HG03432 (cell line): ENCODE data around the gene ADAMTSL4.

Source experiments
- ATAC-seq: cut with Tn5 transposase; IDR thresholded peaks from one replicate; pipeline ENCODE4 v1.9.1; 2021; ENCODE audit warnings: mild to moderate bottlenecking, moderate library complexity; ENCODE audit not compliant: unreplicated experiment

The ADAMTSL4 gene

DNA sequence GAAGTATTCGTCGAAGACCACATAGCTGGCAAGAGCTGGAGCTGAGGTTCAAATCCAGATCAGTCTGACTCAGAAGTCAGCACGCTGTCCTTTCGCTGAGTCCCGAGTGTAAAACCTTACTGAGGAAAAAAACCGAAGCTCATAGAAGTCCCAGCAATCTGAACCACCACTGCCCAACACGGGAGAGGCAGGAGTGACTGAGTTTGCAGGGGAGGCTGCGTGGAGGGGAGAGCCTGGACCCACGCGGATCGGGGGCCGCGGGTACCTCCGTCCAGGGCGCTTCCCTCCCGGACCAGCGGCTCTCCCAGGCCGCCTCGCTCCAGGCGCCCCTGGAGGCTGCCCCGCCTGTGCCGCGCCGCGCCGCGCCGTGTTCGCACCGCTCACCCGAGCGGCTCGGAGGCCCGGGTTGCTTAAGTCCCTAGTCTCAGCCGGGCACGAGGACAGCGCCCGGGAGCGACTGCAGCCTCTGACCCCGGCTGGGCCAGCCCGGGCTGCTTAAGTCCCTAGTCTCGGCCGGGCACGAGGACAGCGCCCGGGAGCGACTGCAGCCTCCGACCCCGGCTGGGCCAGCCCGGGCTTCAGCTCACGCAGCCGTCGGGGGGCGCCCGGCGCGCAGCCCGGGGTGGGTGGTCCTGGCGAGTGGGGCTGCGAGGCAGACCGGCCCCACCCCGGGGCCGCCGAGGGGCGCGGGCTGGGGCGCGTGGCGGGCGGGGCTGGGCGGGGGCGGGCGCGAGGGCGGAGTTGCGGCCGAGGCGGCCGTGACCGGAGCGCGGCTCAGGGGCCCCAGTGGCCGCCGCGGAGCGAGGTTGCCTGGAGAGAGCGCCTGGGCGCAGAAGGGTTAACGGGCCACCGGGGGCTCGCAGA lies at the start of gene ADAMTSL4:
Gene ADAMTSL4, plus strand, starts transcription at position 777 of the 864 bp plus-strand sequence. CDS start 2,881 bp downstream, outside the sequence.
- no peak for ATAC-seq

DNA sequence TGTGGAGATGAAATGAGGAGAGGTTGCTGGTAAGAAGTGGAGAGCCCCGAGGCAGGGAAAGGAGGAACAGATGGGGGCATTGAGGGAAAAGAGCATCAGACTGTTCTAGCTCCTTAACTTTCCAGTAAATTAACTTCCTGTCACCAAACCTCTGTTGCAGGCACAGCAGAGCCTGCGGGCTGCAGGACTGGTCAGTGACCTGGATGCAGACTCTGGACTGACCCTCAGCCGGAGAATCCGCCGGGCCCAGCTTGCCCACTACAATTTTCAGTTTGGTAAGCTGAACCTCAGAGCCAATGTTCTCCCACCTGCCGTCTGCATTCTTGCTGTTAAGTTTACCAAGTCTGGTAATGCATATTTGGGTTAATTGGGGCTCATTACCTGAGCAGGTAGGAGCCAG lies 43.8 kb upstream of the ADAMTSL4 start:
- no peak for ATAC-seq

DNA sequence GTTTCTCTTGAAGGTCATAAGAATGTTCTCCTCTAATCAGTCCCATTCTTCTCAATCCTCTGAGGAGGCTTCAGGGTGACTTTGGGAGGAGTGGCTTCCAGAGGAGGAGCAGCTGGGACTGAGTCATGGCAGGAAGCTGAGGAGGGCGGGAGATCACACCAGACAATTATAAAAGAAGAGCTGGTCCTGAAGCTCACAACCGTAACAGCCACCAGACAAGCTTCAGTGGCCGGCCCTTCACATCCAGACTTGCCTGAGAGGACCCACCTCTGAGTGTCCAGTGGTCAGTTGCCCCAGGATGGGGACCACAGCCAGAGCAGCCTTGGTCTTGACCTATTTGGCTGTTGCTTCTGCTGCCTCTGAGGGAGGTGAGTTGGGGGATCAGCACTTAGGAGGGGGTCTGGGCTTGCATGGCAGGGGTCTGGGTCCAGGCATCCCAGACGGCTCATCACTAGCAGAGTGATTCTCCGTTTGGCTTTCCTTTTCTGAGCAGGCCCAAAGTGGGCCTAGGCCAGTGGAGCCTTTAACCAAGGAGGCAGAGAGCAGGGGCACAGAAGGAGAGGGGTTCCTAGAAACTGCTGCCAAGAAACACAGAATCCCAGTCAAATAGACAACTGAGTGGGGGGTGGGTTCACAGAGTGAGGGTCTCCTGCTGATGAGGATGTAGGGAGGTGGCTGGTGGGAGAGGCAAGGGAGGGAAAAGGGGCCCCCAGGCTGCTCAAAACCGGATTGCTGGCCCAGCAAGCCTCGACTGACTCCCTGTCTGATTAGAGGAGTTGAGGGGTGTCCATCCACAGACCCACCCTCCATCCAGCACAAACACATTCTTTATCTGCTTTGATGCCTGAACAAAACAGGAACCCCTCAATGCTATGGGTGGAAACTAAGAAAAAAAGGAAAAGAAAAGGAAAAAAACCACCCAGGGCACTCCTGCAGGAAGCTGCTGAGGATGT lies 41.0 kb upstream of the ADAMTSL4 start, which contains the start of gene ECM1:
Gene ECM1, plus strand, starts transcription at position 198 of the 953 bp plus-strand sequence. Its CDS starts 101 bp downstream, at position 299.
- ATAC-seq = no peak

DNA sequence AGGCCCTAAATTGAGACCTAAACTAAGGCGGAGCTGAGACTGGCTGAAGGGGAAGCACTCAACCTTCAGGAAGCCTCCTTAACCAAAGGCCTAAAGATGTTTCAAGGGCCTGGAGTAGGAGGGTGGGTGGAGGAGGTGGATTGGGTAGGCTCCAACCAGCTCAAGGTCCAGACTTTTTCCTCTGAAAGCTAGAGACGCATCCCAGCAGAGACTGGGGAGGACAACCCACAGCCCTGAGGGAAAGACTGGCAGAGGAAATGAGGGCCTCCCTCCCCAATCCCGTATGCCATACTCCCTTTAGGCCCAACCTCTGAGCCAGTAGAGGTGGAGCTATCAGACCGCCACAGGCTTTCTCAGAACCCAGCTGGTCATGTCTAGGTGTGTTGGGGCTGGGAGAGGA lies 40.2 kb upstream of the ADAMTSL4 start:
- ATAC-seq = no peak

DNA sequence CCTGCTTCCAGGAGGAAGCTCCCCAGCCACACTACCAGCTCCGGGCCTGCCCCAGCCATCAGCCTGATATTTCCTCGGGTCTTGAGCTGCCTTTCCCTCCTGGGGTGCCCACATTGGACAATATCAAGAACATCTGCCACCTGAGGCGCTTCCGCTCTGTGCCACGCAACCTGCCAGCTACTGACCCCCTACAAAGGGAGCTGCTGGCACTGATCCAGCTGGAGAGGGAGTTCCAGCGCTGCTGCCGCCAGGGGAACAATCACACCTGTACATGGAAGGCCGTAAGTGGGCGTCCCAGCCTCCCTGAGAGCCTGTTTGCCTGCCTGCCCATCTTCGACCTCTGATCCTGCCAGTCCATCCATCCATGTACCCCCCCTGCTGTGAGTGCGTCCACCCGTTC lies 37.7 kb upstream of the ADAMTSL4 start:
- no peak for ATAC-seq

DNA sequence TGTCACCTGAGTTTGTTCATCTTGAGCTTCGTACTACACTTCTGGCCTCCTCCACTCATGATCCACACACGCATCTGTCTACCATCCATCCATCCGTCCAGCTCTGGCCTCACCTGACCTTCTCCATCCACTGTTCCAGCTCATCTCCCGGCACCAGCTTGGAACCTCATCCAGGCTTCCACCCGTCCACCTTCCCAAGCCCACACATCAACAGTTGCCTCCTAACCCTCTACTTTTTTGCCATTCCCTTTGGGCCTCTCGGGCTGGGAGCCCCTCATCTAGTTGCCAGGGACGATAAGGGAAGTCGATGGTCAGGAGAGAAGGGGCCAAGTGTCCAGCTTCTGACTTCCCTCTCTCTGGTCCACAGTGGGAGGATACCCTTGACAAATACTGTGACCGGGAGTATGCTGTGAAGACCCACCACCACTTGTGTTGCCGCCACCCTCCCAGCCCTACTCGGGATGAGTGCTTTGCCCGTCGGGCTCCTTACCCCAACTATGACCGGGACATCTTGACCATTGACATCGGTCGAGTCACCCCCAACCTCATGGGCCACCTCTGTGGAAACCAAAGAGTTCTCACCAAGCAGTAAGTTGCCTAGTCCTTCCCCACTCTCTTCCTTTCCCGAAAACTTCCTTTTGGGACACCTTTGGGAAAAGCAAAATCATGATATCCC lies 37.1 kb upstream of the ADAMTSL4 start:
- ATAC-seq = no peak

DNA sequence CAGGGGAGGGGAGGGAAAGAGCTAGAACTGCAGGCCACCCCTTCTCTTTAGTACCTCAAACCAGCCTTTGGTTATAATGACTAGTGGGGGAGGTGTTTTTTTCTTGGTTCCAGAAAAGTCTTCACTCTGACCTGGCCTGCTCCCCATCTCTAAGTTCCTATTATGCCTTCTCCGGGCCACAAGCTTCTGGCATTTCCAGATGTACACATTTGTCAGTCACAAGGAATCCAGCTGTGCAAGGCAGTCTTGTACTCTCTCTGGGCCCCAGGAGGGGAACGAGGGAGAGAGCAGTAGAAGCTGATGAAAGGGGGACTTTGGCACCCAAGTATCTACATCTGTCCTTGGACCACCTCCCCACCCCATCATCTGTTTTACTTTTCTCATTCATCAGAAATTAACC lies 36.4 kb upstream of the ADAMTSL4 start:
- no peak for ATAC-seq

DNA sequence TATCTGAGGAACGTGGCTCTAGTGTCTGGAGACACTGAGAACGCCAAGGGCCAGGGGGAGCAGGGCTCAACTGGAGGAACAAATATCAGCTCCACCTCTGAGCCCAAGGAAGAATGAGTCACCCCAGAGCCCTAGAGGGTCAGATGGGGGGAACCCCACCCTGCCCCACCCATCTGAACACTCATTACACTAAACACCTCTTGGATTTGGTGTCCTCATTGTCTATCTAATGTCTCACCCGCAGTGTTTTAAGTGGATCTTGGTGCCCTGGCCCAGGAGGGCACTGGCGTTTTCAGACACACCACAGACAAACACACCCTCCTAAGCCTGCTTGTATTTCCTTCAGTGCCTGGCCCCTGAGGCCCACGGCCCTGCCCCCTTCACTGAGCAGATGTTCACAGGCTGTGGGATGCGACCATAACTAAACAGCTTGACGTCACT lies 35.8 kb upstream of the ADAMTSL4 start:
- ATAC-seq = no peak

DNA sequence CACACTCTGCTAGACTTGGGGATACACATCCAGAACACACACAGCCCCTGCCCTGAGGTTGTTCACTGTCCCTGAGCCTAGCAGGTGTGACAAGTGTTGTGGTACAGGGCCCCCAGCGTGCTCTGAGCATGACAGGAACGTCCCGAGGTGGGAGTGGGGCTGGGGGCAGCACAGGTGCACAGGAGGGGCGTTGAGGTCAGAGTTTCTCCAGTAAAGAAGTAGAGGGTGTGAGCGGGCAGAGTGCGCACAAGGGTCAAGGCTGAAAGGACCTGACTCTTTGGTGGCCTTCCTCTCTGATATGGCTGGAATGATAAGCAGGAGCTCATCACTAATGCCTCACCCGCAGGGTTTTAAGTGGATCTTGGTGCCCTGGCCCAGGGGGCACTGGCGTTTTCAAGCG lies 34.9 kb upstream of the ADAMTSL4 start:
- no peak for ATAC-seq

DNA sequence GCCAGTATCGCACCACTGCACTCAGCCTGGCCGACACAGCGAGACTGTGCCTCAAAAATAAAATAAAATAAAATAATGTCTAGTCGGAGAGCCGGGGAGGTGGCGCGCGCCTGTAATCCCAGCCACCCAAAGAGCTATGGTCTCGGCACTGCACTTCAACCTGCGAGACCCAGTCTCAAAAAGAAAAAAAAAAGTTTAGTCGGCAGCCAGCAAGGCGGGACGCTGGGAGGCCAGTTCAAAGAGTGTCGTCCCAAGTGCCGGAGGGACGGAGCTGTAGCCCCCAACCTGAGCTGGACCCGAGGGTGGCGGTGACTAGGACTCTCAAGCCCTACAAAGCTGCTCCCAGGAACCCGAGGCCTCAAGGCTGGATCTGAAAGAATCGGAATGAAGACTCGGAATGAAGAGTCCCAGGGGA lies 34.3 kb upstream of the ADAMTSL4 start:
- no peak for ATAC-seq

DNA sequence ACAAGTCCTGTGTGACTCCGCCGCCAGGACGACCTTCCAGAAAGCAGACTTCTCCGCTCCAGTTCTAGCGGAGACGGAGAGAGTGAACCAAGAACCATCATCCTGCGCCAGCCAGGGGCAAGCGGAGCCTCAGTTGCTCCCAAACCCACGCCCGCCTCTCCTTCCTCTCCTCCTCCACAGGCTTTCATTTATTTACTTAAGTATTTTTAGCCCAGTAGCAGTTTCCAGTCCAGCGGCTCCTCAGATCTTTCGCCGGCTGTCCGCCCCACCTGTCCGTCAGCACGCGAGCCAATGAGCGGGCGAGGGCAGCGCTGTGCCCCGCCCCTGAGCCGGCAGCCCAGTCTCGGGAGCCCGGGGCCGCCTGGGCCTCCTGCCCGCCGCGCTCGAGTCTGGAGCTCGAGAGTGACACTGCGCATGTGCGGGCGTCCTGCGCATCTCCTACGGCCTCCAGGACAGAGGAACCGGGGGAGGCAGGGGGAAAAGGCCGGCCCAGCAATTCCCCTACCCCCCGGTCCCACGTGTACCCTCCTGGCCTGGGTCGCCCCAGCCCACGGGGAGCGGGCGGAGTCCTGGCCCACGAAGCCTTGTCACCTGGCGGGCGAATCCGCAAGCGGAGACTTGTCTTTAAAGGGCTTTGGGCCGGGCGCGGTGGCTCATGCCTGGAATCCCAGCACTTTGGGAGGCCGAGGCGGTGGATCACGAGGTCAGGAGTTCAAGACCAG lies 33.7 kb upstream of the ADAMTSL4 start, which contains the start of gene FALEC:
Gene FALEC, plus strand, starts transcription at position 425 of the 722 bp plus-strand sequence.
- peak; percentile 97 for ATAC-seq

DNA sequence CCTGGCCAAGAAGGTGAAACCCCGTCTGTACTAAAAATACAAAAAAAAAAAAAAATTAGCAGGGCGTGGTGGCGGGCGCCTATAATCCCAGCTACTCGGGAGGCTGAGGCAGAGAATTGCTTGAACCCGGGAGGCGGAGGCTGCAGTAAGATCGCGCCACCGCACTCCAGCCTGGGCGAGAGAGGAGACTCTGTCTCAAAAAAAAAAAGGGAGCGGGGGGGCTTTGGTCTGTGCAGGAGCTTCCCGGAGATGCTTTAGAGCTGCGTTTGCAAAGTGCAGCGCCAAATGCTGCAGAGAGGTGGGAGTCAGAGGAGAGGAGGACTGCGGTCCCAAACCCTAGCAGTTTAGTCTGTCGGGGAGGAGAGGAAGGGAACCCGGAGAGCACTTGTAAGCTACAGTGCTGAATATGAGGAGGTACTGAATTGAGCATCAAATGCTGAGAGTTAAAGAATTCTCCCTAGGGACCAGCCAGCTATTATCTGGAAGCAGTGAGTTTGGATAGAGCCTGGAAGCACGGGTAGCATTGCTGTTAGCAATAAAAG lies 33.1 kb upstream of the ADAMTSL4 start:
- peak; percentile 4 for ATAC-seq

DNA sequence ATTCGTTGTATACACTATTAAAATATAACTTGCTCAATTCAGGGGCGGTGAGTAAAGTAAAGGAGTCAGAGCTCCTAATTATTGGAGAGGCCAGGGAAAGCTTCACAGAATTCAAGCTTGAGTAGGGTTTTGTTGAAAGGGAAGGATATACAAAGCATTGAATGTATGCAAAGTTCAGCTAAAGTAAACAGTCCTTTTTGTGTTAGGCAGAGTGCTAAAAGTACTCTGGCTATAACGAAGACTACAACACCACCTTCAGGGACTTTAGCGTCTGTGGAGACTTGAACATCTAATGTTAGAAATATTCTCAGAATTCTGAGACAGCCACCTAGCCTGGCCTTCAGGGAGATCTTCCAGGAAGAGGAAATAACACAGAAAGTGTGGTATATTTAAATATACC lies 32.6 kb upstream of the ADAMTSL4 start:
- no peak for ATAC-seq

DNA sequence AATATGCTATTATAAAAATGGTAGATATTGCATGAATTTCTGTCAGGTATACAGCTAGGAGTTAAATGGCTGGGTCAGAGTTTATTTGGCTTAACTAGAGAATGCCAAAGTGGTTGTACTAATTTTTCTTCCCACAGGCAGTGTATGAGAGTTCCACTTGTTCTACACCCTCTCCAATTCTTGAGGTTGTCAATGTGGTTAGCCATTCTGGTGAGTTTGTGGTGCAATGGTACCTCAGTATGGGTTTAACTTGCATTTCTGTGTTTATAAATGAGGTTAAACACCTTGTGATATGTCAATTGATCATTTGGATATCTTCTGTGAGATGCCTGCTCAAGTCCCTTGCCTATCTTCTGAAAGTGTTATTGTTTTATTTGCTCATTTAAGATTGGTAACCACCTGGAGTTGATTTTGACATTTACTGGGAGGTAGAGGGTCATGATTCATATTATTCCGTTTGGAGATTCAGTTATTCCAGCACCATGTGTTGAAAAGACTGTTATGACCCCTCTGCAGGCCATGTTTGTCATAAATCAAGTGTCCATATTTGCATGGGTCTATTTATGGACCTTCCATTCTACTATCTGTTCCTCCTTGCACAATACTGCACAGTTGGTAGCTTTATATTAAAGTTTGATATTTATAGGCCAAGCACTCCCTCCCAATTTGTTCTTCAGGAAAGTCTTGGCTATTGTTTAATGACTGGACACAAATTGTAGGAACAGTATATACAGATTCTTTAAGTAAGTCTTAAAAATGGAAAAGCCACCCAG lies 27.8 kb upstream of the ADAMTSL4 start:
- ATAC-seq = no peak

DNA sequence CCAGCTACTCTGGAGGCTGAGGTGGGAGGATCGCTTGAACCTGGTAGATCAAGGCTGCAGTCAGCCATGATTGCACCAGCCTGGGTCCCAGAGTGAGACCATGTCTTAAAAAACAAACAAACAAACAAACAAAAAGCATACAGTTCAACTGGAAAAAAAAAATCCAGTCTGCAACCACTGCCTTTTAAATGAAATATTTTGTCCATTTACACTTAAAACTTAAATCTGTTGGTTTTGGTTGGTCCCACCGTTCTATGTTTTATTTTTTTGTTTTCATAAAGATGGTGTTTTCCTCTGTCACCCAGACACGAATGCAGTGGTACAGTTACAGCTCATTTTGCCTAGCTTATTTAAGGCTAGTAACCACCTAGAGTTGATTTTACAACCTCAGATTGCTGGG lies 23.9 kb upstream of the ADAMTSL4 start:
- ATAC-seq = no peak

DNA sequence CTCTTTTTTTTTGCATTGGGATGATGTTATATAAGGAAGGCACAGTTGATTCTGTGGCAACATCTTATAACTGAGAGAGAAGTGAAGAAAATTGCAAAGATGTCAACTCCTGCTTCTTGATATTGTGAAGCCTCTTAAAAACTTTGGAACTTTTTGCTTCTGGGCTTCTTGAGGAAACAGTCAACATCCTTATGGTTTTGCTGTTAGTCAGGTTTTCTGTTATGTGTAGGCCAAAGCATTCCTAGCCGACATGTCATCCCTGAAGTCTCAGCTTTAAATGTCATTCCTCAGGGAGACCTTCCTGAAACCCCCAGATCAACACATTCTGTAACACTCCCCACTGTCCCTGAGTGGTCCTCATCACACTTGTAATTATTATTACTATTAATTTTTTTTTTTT lies 21.0 kb upstream of the ADAMTSL4 start:
- no peak for ATAC-seq

DNA sequence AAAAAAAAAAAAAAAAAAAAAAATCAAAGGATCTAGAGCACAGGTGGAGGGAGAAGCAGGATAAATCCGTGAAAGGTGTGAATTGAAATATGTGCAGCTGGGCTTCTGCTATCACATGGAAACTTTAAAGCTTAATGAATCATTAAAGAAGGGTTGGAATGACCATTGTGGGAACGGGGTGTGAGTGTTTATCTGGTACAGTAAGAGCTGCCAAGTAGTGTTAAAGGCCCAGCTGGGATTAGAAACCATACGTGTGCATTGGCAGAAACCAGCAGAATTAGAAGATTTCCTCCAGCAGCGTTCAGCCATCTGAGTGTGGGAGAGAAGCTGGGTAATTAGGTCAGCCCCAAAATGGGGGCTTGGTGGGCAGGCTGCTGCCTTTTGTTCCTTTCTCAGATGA lies 20.2 kb upstream of the ADAMTSL4 start:
- ATAC-seq = no peak

DNA sequence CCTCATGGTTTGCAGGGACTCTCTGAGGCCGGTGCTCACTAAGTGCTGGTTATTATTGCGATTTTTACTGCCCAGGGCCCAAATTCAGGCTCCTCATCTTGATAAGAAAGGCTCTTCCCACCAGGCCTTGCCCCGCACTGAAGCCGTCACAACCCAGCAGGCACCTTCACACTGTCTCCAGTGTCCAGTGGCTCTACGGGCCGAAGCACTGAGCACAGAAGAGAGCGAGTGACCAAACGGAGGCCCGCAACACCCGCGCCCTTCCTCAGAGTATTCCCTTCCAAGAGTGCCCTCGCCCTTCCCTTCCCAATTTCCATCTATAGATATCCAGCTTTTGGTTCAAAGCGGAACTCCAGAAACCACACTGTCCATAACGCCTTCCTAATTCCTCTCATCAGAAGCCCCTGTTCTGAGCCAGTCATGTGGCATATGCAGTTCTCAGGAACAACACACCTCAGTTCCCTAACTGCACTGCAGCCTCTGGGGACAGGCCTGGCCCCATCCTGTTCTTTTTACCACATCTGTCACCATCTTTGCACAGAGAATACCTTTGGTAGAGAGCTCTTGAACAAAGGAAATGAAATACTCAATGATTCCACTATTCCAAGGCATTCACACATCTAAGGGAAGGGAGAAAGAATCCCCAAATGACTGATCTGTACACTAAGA lies 18.6 kb upstream of the ADAMTSL4 start:
- no peak for ATAC-seq

DNA sequence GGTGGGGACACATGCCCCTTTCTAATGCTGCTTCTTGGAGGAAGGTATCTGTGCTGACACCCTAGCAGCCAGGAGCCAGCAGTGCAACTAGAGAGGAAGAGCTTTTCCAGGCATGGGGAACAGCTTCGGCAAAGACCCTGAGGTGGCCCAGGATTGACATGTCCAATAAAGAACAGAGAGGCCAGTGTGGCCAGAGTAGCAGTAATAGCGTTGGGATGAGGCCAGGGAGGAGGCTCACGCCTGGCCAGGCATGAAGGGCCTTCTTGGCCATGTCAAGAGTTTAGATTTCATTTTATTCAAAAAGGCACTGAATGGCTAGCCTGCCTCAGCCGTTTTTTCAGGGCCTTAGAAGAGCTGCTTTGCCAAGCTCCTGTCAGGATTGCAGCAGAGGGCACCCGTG lies 16.3 kb upstream of the ADAMTSL4 start:
- ATAC-seq = no peak
